Cardiac muscle cell (in vitro differentiated cells and primary cell): ENCODE data around the gene ZNF738. TPM values are rescaled to one million over a fixed set of nuclear protein-coding genes. Genes with fewer than 3 reads are reported as not detected.
"Not testable (repeated sequence)": the region's sequence is repeated elsewhere in the genome, so short reads cannot be mapped to it uniquely, and the experiment has no call there.

Experiments used
- DNase-seq, 2 donors: peaks; one replicate each; pipeline versions ENCODE4 v3.0.0 to v3.0.0-alpha.2; 2010 to 2017; ENCODE audit warnings: low read depth in 1 of 2, low spot score in 1 of 2
- H3K27ac ChIP-seq: fragments of 200-600 bp; sonication (generic); 2 replicates; pipeline ENCODE4 v1.5.1; 2016
- H3K27me3 ChIP-seq: fragments of 200-600 bp; sonication (generic); 2 replicates; pipeline ENCODE4 v1.6.0; 2016; ENCODE audit warnings: control low read depth
- H3K36me3 ChIP-seq: fragments of 200-600 bp; sonication (generic); 2 replicates; pipeline ENCODE4 v1.5.1; 2016; ENCODE audit warnings: control low read depth
- H3K4me1 ChIP-seq: fragments of 200-600 bp; sonication (generic); 2 replicates; pipeline ENCODE4 v1.8.1; 2017; ENCODE audit warnings: low read depth, mild to moderate bottlenecking, mixed run types
- H3K4me3 ChIP-seq: fragments of 200-600 bp; sonication (generic); 2 replicates; pipeline ENCODE4 v1.5.1; 2016; ENCODE audit warnings: mild to moderate bottlenecking
- H3K9me3 ChIP-seq: fragments of 200-600 bp; sonication (generic); 2 replicates; pipeline ENCODE4 v1.5.1; 2017; ENCODE audit warnings: low read depth, mild to moderate bottlenecking, control low read depth
- CTCF ChIP-seq: IDR thresholded peaks from 2 replicates; pipeline ENCODE4 v1.5.1; 2012; ENCODE audit warnings: low read depth, mild to moderate bottlenecking, low read length
- polyA plus RNA-seq: library from polyadenylated mRNA; unstranded; fragments of >200 nt; fragmentation: Nextera tagmentation; extraction: Ambion mirVana; gene quantifications from 2 replicates; pipeline ENCODE4 v1.2.1, GENCODE V29; 2016
- total RNA-seq: library from RNA; depleted of rRNA; stranded (reverse); fragments of >200 nt; gene quantifications from 2 replicates; pipeline ENCODE4 v1.2.3, GENCODE V29; 2016

The ZNF738 gene
- total RNA-seq (41.5 and 46.0 TPM in 2 replicates), polyA plus RNA-seq (30.5 and 47.1 TPM in 2 replicates)

- peak within 1 kb of the TSS; percentile 97 for H3K27ac ChIP-seq
Observed at GRCh38 chr19:21358768-21359451, at the start of gene ZNF738. Gene ZNF738, plus strand, starts transcription at chr19:21359000. Its CDS starts 141 bp downstream, at chr19:21359141.

GRCh38 chr19:21312807-21313206, 46.0 kb upstream of the ZNF738 start:
- DNase-seq, H3K9me3 ChIP-seq, H3K27me3 ChIP-seq, H3K36me3 ChIP-seq, H3K27ac ChIP-seq, H3K4me1 ChIP-seq, H3K4me3 ChIP-seq: not testable (repeated sequence)

More at GRCh38 chr19:21358768-21359451, at the start of gene ZNF738:
- TF ChIP-seq CTCF, result no peak
- Histone ChIP-seq H3K36me3 (peaks cover 13% of the 10 kb centered on the region), H3K9me3 (no peaks in the 10 kb centered on the region), H3K4me1 (no peaks in the 10 kb centered on the region), H3K4me3 (peak within 1 kb of the TSS; percentile 95), H3K27me3 (no peaks in the 10 kb centered on the region)
- peak; percentile 96 to 97 for DNase-seq

- Histone ChIP-seq H3K4me1 (no peaks in the 10 kb centered on the region), H3K27me3 (no peaks in the 10 kb centered on the region), H3K27ac (peak overlapping the region; percentile 52), H3K9me3 (no peaks in the 10 kb centered on the region), H3K4me3 (no peak overlapping the region), H3K36me3 (no peaks in the 10 kb centered on the region)
- peak; percentile 5 to 74 for DNase-seq
- TF ChIP-seq CTCF, result no peak
Observed at GRCh38 chr19:21314676-21315075, 44.1 kb upstream of the ZNF738 start.

GRCh38 chr19:21317821-21318220, 41.0 kb upstream of the ZNF738 start:
- no peaks in the 10 kb centered on the region for H3K27me3 ChIP-seq
- H3K4me1 ChIP-seq, result no peaks in the 10 kb centered on the region
- no peaks in the 10 kb centered on the region for H3K9me3 ChIP-seq
- TF ChIP-seq CTCF, result no peak
- no peaks in the 10 kb centered on the region for H3K36me3 ChIP-seq
- no peak overlapping the region for H3K27ac ChIP-seq
- DNase-seq, result no peak
- H3K4me3 ChIP-seq, result no peak overlapping the region

GRCh38 chr19:21321134-21321533, 37.7 kb upstream of the ZNF738 start:
- no peak for DNase-seq
- H3K4me1 ChIP-seq, result no peaks in the 10 kb centered on the region
- no peaks in the 10 kb centered on the region for H3K9me3 ChIP-seq
- no peaks in the 10 kb centered on the region for H3K36me3 ChIP-seq
- no peaks in the 10 kb centered on the region for H3K27me3 ChIP-seq
- H3K4me3 ChIP-seq, result no peak overlapping the region
- no peak for TF ChIP-seq CTCF
- no peak overlapping the region for H3K27ac ChIP-seq

- peak; percentile 10 to 53 for DNase-seq
- Histone ChIP-seq H3K9me3 (no peaks in the 10 kb centered on the region), H3K27me3 (no peaks in the 10 kb centered on the region), H3K4me1 (no peaks in the 10 kb centered on the region), H3K27ac (peak overlapping the region; percentile 71), H3K36me3 (peaks cover 5% of the 10 kb centered on the region), H3K4me3 (no peak overlapping the region)
- TF ChIP-seq CTCF, result no peak
Observed at GRCh38 chr19:21321996-21322395, 36.8 kb upstream of the ZNF738 start.
